ENCODE measurements around the gene SLC2A6. TPM values are rescaled to one million over a fixed set of nuclear protein-coding genes. Genes with fewer than 3 reads are reported as not detected.

Gene SLC2A6
- total RNA-seq, 1 donor from 2014 or later, result 2.0 TPM

GRCh38 chr9:133463864-133464615 lies 14.9 kb downstream of the SLC2A6 start:
- no peak for TF ChIP-seq CTCF (IDR thresholded peaks at IDR 0.05; ENCODE audit: borderline replicate concordance)
- intact Hi-C loops (cut with micrococcal nuclease), result no loop called here
- no peak for DNase-seq
- Histone ChIP-seq H3K27ac (replicated peaks) (no peak overlapping the region), H3K4me1 (peaks cover 18% of the 10 kb centered on the region), H3K27me3 (ENCODE audit: low read depth) (no peaks in the 10 kb centered on the region), H3K9me3 (replicated peaks) (no peaks in the 10 kb centered on the region), H3K36me3 (peaks cover 7% of the 10 kb centered on the region), H3K4me3 (no peak overlapping the region)

DNA sequence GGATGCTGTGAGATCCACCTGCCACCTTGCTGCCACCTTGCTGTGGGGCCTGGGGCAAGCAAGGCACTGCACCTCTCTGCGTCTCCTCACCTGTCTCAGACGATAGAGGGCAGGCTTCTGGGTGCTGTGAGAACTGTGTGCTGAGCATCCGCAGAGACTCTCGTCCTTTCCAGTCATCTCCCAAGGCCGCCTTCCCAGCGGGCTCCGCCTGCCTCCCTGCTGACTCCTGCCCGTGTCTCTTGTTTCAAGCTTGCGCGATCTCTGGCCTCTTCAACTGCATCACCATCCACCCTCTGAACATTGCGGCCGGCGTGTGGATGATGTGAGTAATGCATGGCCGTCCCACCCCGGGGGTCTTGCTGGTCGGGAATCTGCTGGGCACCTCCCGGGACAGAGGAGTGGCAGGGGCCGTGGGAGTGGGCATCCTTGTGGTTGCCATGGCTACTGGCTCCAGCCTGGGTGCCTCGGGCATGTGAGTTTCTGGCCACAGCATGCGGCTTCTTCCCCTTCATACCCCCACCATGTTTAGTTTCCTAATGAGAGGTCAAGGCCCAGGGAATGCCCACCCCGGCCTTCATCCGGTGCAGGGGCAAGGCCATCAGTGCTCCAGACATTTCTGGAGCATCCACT lies 15.6 kb downstream of the SLC2A6 start:
- H3K27me3 ChIP-seq (ENCODE audit: low read depth), result no peaks in the 10 kb centered on the region
- DNase-seq, result no peak
- H3K27ac ChIP-seq (replicated peaks), result no peak overlapping the region
- no peaks in the 10 kb centered on the region for H3K9me3 ChIP-seq (replicated peaks)
- H3K4me1 ChIP-seq, result peaks cover 20% of the 10 kb centered on the region
- intact Hi-C loops (cut with micrococcal nuclease), result no loop called here
- no peaks in the 10 kb centered on the region for H3K36me3 ChIP-seq
- TF ChIP-seq CTCF (IDR thresholded peaks at IDR 0.05; ENCODE audit: borderline replicate concordance), result no peak
- H3K4me3 ChIP-seq, result no peak overlapping the region

DNA sequence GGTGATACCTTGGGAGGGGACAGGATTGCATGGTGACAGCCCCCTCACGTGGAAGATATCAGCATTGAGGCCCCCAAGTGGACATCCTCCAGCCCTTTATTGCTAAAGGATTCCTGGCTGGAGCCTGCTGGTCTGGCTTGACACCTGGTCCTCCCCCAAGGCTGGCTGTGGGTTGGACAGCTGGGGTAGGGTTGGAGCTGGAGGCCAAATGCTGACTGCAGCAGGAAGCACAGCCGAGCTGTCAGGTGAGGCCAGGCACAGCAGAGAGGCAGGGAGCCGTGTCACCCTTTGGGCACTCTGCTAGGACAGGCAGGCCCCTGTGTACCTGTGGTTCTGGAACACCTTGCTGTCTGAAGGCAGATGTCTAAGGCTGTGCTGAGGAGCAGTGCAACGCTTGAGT lies 16.9 kb downstream of the SLC2A6 start:
- no peaks in the 10 kb centered on the region for H3K9me3 ChIP-seq (replicated peaks)
- TF ChIP-seq CTCF (IDR thresholded peaks at IDR 0.05; ENCODE audit: borderline replicate concordance), result no peak
- no peak overlapping the region for H3K4me3 ChIP-seq
- DNase-seq, result no peak
- no peaks in the 10 kb centered on the region for H3K27me3 ChIP-seq (ENCODE audit: low read depth)
- H3K36me3 ChIP-seq, result no peaks in the 10 kb centered on the region
- intact Hi-C loops (cut with micrococcal nuclease), result no loop called here
- H3K27ac ChIP-seq (replicated peaks), result no peak overlapping the region
- H3K4me1 ChIP-seq, result peaks cover 20% of the 10 kb centered on the region

- peaks cover 20% of the 10 kb centered on the region for H3K4me1 ChIP-seq
- intact Hi-C loops (cut with micrococcal nuclease), result no loop called here
- TF ChIP-seq CTCF (IDR thresholded peaks at IDR 0.05; ENCODE audit: borderline replicate concordance), result no peak
- no peaks in the 10 kb centered on the region for H3K9me3 ChIP-seq (replicated peaks)
- H3K27me3 ChIP-seq (ENCODE audit: low read depth), result no peaks in the 10 kb centered on the region
- no peaks in the 10 kb centered on the region for H3K36me3 ChIP-seq
- peak overlapping the region; percentile 79 for H3K4me3 ChIP-seq
- no peak for DNase-seq
- H3K27ac ChIP-seq (replicated peaks), result peak overlapping the region; percentile 95
These were observed 18.3 kb downstream of the SLC2A6 start for GRCh38 chr9:133460405-133461175.

- Histone ChIP-seq H3K27ac (replicated peaks) (peak within 1 kb of the TSS; percentile 95), H3K36me3 (no peaks in the 10 kb centered on the region), H3K9me3 (replicated peaks) (no peaks in the 10 kb centered on the region), H3K4me1 (peaks cover 20% of the 10 kb centered on the region), H3K27me3 (ENCODE audit: low read depth) (no peaks in the 10 kb centered on the region), H3K4me3 (peak within 1 kb of the TSS; percentile 79)
- intact Hi-C loops (cut with micrococcal nuclease), result no loop called here
- TF ChIP-seq CTCF (IDR thresholded peaks at IDR 0.05; ENCODE audit: borderline replicate concordance), result no peak
- DNase-seq, result peak; percentile 97
These were observed 19.2 kb downstream of the SLC2A6 start, which contains the start of gene CACFD1 for GRCh38 chr9:133459476-133460404. TSS of gene CACFD1 (plus strand) at chr9:133459978. CDS start at chr9:133460067, 89 bp downstream.
